Inferior parietal cortex (tissue), 1 donor: ENCODE results near the gene SLC9A3.
A peak's percentile ranks its signal among the peaks of the same experiment; 100 is the strongest.
"Not testable (repeated sequence)": the region's sequence is repeated elsewhere in the genome, so short reads cannot be mapped to it uniquely, and the experiment has no call there.

Experiments used
- DNase-seq: peaks from one replicate; pipeline ENCODE4 v3.0.0-alpha.2; 2016; ENCODE audit errors: extremely low spot score

Gene SLC9A3

DNA sequence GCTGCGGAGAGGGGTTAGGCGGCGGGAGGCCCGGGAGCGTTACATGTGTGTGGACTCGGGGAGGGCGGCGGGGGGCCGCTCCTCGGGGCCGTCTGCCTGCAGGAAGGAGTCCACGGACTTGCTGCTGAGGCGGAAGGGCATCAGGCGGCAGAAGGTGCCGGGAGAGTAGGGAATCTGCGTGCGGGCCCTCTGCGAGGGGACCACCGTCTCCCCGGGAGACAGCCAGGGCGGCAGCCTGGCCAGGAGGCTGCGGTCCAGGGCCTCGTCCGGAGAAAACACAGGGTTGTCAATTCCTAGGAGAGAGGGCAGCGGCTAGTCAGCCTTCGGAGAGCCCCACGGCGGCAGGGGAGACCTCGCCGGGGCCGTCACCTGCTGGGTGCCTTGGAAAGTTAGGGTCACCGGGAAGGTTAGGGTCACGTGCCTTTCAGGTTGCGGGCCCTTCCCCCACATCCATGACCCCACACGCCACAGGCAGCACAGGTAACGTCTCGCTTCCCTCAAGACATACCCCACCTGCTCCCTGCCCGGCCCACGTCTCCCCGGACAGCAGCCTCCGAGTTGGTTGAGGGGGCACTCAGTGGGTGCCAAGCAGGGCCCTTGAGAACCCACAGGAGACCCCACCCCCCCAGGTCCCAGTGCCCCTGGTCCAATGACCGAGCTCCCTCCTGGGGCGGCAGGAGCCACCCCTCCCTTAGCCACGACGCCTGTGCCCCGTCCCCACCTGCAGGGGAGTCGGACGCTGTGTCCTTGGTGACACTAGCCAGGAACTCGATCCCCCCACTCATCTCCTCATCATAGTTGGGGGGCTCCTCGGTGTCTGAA lies 49.2 kb downstream of the SLC9A3 start:
- no peak for DNase-seq

DNA sequence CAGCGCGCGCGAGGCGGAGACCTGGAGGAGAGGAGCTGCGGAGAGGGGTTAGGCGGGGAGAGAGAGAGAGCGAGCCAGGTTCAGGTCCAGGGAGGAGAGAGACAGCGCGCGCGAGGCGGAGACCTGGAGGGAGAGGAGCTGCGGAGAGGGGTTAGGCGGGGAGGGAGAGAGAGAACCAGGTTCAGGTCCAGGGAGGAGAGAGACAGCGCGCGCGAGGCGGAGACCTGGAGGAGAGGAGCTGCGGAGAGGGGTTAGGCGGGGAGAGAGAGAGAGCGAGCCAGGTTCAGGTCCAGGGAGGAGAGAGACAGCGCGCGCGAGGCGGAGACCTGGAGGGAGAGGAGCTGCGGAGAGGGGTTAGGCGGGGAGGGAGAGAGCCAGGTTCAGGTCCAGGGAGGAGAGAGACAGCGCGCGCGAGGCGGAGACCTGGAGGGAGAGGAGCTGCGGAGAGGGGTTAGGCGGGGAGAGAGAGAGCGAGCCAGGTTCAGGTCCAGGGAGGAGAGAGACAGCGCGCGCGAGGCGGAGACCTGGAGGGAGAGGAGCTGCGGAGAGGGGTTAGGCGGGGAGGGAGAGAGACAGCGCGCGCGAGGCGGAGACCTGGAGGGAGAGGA lies 49.9 kb downstream of the SLC9A3 start:
- not testable (repeated sequence) for DNase-seq

DNA sequence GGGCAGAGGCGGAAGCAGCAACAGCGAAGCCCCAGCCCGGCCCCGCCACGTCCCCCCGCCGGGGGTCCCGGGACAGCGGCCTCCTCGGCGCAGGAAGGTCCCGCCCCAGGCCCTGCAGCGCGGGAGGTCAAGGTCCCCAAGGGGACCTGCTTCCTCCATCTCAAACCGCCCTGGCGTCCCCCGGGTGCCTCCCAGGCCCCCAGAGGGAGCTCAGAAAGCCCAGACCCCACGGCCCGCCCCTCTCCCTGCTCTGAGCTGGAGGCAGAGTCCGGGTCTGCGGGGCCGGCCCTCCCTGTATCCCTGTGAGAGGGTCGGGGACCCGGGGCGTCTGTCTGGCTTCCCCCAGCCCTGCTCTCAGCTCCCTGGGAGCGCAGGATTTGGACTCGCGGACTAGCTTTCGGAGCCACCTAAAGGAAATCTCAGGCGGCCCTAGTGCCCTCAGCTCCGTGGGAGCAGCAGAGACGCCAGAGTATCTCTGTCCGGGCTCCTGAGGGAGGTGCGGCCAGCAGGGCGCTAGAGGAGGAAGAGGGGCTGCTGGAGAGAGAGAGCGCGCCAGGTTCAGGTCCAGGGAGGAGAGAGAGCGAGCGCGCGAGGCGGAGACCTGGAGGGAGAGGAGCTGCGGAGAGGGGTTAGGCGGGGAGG lies 50.6 kb downstream of the SLC9A3 start:
- DNase-seq = peak; percentile 8

DNA sequence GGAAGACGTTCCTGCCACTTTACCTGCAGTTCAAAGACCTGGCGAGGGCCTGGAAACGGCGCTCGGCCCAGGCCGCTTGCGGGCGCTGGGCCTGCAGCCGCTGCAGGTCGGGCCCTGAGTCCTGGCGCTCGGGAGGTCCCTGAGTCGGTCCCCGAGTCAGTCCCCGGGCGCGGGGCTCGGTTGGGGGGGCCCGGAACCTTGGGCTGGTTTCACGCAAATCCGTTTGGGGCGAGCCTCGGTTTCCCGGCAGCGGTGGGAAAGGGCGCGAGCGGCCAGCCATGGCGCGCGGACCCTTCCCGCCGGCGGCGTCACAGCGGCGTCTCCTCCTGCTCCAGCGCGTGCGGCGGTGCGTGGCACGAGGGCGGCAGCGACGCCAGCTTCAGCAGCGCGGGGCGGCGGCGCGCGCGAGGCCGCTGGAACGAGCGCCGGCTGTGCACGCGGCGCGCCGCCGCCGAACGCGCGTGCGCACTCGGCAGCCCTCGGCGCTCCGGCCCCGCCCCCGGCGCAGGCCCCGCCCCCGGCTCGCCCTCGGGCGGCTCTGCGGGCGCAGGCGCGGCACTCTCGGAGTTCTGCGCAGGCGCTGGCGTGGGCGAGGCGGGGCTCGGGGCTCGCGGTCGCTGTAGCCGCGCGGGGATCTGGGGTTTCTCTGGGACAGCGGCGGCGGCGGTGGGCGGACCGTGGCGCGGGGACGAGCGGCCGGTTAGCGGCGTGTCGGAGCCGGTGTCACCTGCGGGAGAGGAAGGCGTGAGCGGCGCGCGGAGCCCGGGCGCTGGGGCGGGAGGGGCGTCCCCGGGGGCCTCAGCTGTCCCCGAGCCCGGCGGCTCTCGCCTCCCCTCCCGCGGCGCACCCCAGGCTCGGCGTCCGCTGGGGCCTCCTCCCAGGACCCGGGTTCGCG lies 51.3 kb downstream of the SLC9A3 start:
- DNase-seq = peak; percentile 77

DNA sequence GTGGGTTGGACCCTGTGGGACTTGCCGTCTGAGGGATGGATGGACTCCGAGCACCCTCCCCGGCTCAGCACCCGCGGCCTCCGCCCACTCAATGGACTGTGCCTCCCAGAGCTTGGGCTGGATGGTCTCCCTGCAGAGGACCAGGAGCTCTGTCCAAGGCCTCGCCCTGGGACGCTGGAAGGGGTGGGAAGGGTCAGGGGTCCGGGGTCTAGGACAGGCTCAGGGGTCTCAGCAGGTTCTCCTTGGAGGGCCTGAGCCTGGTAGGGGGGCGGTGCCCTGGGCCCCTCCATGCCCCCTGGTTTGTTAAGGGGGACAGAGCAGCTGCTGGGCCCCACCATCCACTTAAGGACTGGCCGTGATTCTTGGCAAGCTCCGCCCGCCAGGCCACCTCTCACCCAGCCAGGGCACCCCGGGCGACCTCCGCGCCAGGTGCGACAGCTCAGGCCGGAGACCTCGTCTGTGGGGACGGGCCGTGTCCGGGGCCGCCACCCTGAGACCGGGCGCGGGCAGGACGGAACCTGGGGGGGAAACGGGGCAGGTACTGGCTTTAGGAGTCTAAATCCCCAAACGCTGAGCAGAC lies 52.1 kb downstream of the SLC9A3 start:
- DNase-seq = no peak

DNA sequence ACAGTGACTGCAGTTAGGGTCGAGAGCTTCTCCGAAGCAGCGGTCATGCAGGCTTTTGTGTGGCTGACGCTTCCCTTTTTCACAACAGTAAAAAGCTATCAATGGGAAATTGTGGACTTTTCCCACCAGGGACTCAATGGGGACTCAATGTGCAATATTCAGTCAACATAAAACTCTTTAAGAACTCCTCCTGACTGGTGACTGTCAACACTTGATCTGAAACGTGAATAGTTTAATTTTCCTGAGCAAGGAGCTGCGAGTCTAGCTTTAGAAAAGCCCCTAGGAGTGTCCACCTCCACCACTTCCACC lies 52.5 kb downstream of the SLC9A3 start:
- DNase-seq = no peak

DNA sequence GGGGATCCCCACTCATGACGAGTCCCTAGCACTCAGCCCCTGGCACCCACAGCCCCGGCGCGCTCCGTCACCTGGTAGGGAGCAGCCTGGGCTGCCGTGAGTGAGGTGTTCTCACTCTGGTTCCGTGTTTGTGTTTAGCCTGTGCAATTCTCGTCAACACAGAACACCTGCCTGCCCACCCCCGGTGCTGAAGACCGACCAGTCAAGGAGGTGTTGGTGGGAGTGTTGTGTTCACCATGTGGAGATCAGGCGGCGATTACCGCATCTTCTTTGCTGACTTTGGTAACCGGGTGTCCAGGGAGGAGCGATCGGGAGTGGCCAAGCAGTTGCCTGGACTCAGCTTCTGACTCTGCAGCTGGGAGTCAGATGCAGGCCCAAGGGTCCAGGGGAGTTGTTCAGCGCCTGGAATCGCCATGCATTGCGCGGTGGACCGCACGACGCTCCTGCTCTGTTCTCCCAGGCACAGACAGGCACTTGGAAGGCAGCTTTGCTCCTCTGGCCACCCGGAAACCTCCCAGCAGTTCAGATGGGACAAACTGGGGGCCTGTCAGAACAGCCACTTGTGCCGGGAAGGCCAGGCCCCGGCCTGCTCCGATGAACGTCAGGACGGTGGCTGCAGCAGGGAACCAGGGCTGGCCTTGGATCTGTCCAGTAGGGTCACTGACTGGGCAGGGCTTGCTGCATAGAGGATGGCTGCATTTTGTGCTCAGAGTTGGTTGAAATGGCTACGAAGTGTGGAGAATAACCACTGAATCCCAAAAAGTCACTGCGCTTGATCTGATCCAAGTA lies 53.1 kb downstream of the SLC9A3 start:
- no peak for DNase-seq

DNA sequence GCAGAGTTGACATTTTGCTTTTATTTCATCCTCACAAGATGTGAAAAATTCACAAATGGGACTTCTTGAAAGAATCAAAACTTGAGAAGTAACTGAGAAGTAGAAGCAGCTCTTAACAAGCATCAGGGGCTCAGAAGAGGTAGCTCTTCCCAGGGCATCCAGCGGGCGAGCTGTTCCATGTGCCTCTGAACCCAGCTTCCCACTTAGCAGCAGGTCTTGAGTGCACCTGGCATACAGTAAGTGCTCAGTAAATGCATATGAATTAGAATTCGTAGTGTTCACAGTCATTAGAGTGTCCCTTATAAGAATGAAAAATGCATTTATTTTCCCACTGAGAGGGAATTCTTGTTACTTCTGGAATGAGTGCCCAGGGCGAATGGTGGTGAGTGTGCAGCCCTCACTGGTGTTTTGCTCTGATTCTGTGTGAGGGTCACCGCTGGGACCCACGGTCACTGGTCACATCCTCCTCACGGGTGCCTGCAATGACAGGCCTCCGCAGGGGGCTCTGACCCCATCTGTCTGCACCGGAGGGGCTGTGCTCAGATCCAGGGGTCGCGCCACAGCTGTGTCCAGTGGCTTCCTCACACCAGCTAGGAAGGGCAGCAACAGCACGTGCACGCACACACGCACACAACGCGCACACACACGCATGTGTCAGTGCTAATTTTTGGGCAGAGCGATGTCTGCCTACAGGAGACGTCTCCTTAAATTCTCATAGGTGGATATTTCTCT lies 54.3 kb downstream of the SLC9A3 start:
- no peak for DNase-seq

DNA sequence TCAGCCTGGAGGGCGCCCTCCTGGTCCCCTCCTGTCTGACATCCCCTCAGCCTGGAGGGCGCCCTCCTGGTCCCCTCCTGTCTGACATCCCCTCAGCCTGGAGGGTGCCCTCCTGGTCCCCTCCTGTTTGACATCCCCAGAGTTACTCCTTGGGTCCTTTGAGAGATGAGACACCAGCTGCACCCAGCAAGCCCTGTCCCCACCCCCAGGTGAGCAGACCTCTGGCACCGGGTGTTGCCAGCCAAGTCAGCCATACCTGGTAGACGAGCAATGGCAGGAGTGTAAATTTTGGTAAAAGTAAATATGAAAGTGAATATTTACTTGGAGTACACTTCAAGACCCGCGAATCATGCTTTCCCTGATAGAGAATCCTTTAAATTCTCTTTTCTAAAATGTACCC lies 55.8 kb downstream of the SLC9A3 start:
- no peak for DNase-seq

DNA sequence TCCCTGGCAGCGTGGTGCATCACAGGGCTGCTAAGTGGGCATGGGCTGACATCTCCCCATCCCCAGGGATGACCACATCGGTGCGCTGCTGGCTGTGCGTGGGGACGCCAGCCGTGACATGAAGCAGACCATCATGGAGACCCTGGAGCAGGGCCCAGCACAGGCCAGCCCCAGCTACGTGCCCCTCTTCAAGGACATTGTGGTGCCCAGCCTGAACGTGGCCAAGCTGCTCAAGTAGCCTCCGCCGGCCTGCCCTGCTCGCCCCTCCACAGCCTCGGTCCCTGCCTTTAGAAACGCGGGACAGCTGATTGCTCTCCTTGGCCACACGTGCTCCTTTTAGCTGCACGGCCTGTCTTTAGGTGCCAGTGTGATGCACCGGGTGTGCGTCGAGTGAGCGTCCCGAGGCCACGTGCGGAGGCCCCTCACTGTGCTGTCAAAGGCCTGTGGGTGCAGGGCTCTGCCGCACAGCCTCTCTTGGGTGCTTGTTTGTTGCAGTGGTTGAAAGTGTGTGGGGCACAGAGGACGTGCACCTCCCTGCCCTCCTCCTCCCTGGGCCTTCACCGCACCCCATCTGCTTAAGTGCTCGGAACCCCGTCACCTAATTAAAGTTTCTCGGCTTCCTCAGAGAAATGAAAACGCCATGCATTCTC lies 57.5 kb downstream of the SLC9A3 start:
- DNase-seq = no peak

DNA sequence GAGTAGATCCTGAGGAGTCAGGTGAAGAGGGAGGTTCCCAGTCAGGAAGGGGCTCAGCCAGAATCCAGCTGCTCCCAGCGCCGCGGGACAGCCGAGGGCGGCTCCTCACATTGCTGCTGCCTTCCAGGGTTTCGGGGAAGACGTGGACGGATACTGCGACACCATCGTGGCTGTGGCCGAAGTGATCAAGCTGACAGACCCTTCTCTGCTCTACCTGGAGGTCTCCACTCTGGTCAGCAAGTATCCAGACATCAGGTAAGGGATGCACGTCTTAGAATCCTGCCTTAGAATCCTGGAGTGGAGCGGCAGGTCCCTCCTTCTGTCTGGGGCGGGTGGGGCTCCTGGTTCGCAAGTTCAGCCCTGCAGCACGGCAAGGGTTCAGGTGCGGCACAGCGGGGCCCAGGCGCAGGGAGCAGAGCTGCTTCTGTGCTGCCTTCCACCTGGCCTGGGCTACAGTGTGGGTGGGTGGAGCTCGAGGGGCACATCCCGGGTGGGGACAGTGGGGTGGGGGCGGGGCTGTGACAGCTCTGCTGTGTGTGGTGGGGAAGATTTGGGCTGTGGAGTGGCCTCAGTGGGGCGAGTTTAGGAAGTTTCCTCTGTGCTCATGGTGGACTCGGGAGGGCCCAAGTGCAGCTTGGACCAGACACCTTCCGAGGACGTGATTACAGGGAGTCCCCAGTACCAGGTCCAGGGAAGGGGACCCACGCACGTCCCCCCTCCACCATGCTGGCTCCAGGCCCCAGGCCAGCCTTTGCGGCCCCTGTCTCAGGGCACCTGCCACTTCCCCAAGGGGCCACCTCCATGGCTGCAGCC lies 58.5 kb downstream of the SLC9A3 start:
- DNase-seq = no peak

DNA sequence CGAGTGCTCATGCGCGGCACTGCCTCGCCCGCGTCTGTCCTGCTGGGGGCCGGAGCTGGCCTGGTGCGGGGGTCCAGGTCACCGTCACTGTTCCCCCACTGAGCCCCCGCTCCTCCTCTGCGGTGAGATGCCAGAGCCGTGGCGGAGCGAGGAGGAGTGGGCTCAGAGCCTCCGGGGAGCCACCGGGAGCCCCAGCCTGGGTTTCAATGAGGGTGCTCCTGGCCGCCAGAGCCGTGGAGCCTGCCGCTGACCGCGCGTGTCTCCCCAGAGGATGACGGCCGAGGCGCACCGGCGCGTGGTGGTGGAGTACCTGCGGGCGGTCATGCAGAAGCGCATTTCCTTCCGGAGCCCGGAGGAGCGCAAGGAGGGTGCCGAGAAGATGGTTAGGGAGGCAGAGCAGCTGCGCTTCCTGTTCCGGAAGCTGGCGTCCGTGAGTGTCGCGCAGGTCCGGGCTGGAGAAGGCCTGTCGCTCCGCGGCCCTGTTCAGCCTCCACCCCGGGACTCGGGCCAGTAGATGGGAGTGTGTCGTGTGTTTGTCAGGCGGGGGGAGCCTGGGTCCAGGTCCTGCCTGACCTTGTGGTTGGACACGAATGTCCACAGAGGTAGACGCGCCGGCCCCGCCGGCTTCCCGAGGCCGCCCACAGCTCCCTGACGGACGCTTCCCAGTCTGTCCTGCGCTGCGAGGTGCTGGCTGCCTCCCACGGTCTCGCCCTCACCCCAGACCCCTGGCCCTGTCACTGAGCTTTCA lies 59.2 kb downstream of the SLC9A3 start:
- DNase-seq = no peak

DNA sequence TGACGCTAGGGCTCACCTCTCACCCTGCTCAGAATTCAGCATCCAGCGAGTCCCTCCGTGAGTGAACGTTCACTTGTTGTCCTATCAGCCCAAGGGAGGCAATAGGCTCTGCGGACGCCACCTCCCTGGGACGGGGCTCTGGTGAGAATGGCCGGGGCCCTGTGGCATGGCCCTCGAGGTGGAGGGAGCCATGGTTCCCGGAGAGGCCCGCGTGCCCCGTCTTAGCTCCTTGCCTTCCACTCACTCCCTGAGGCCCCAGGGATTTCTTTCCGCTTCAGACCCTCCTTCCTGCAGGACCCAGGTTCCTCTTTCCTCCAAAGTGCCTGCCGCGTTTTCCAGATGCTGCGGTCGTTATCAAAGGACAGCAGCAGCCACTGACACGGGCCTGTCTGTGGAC lies 59.8 kb downstream of the SLC9A3 start:
- no peak for DNase-seq

DNA sequence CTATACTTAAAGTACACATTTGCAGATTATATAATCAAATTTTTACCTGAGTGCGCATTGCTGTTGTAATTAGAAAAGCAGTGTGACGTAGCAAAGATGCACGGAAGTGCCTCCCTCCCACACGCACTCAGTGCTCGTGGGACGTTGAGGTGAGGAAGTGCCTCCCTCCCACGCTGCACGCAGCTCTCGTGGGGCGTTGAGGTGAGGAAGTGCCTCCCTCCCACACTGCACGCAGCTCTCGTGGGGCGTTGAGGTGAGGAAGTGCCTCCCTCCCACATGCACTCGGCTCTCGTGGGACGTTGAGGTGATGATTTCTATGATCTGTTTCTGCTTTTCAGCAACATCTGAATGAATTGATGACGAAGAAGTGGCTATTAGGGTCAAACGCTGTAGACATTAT lies 60.3 kb downstream of the SLC9A3 start:
- no peak for DNase-seq

DNA sequence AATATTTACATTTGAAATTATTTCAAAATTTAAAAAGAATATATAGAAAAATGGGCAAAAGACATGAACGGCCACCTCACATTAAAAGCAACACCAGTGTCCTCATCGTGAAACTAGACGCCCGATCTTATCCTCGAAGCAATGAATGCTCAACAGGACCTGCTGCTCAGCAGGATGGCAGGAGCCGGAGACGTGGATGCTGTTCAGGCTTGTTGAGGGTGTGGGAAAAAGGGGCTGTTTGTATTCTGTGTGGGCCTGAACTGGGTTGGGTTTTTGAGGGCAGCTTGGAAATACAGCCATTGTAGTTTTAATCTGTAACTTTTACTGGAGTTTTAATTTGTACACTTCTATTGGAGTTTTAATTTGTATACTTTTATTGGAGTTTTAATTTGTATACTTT lies 60.9 kb downstream of the SLC9A3 start:
- DNase-seq = no peak

DNA sequence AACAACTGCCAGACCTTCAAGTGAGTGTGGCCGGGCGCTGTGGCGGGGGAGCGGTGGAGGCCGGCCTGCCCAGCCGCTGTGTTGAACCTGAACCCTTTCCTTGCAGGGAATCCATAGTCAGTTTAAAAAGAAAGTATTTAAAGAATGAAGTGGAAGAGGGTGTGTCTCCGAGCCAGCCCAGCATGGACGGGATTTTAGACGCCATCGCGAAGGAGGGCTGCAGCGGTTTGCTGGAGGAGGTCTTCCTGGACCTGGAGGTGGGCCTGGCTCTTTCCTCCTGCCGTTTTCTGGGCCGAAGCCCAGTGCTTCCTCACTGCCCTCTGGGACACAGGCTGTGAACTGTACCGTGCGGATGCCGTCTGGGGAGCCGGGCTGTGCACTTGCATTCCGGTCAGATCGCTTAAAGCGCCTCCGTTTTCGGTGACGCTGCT lies 62.2 kb downstream of the SLC9A3 start:
- DNase-seq = no peak

DNA sequence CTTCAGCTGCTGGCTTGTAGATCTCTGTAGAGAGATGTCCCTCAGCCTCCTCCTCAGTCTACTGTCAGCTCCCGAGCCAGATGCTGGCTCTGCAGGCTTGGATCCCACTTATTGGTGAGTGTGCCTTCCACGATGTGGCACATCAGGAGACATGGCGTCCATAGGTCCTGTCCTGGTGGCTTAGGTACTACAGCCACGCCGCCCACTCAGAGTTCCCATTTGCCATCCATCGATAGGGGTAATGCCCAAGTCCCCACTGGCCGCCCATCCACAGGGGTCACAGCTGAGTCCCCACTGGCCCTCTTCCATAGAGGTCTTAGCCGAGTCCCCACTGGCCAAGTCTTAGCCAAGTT lies 64.0 kb downstream of the SLC9A3 start:
- DNase-seq = no peak

DNA sequence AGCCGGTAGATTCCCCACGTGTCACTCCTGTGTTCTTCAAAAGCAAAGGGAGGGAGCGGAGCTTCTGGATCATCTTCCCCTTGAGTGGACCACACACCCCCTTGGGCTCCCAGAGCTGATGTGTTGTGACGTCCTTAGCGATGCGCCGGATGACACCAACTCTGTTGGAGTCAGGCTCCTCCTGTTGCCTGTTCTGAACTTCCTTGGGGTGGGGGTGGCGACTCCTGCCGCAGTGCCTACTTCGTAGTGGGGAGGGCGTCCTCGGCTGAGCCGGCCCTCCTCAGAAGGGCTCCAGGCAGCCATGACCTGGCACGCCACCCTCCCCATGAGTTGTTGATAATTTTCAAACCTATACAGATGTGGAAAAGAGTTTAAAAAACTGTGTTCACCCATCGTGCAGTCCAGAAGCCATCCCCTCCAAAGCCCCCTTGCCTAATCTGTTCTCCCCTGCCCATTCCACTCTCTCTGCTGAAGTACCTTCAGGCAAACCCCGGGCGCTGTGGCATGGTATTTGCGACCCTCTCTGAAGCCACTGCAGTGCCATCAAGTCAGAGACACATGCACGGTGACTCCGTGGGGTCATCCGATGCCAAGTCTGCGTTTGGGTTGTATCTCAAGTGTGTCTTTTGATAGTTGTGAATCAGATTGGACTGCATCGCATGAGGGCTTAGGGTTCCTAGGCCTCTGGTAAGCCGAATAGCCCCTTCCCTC lies 64.5 kb downstream of the SLC9A3 start:
- DNase-seq = no peak
